Heart right ventricle (tissue), 16 donors: ENCODE results near the gene OR6X1. TPM values are rescaled to one million over a fixed set of nuclear protein-coding genes. Genes with fewer than 3 reads are reported as not detected.

Experiments
- ATAC-seq, 8 donors: fragments of 200-7000 bp; cut with Tn5 transposase; one replicate each; pipeline ENCODE4 v1.9.1; 2020; ENCODE audit warnings: mild to moderate bottlenecking in 8 of 8, moderate library complexity in 8 of 8, moderate number of reproducible peaks in 1 of 8
- DNase-seq, 2 donors: peaks; one replicate each; pipeline ENCODE4 v3.0.0-alpha.2; 2020
- H3K27ac ChIP-seq, 10 donors: fragments of 200-600 bp; sonication (generic) in 2 of 10; one replicate each; pipeline versions ENCODE4 v1.5.0 to v1.8.0; 2020 to 2022; ENCODE audit warnings: mild to moderate bottlenecking in 3 of 10
- H3K27me3 ChIP-seq, 7 donors: fragments of 200-600 bp; one replicate each; pipeline ENCODE4 v1.8.0; 2021 to 2022; ENCODE audit warnings: mild to moderate bottlenecking in 2 of 7
- H3K36me3 ChIP-seq, 9 donors: fragments of 200-600 bp; sonication (generic) in 1 of 9; one replicate each; pipeline versions ENCODE4 v1.5.0 to v1.8.0; 2020 to 2022; ENCODE audit warnings: mild to moderate bottlenecking in 2 of 9
- H3K4me1 ChIP-seq, 9 donors: fragments of 200-600 bp; sonication (generic) in 1 of 9; one replicate each; pipeline versions ENCODE4 v1.5.0 to v1.8.0; 2020 to 2022; ENCODE audit warnings: mild to moderate bottlenecking in 4 of 9
- H3K4me3 ChIP-seq, 10 donors: fragments of 200-600 bp; sonication (generic) in 2 of 10; one replicate each; pipeline versions ENCODE4 v1.5.0 to v1.8.0; 2020 to 2022; ENCODE audit warnings: mild to moderate bottlenecking in 7 of 10, moderate library complexity in 2 of 10
- H3K9me3 ChIP-seq, 11 donors: fragments of 200-600 bp in 10 of 11; sonication (generic) in 2 of 11; one replicate each; pipeline versions ENCODE4 v1.5.0 to v1.8.0; 2013 to 2022; ENCODE audit warnings: mild to moderate bottlenecking in 2 of 11, control low read depth in 1 of 11, moderate library complexity in 1 of 11
- CTCF ChIP-seq, 9 donors: fragments of 200-600 bp; sonication (generic) in 2 of 9; IDR thresholded peaks; one replicate each; pipeline versions ENCODE4 v1.5.0 to v1.8.0; 2021 to 2022; ENCODE audit warnings: antibody characterized with exemption in 9 of 9, mild to moderate bottlenecking in 5 of 9, moderate library complexity in 1 of 9
- WGBS, 2 donors: extraction: QIAGEN DNeasy Blood & Tissue Kit; methylation state at CpG; one replicate each; pipeline ENCODE4 v1.1.7; 2013; ENCODE audit warnings: inconsistent platforms in 1 of 2; 5-methylcytosine and 5-hydroxymethylcytosine counted together
- intact Hi-C, 10 donors: fragments of 100-400 bp; cut with DNase I; formaldehyde crosslinking; loops; one replicate each; pipeline versions ENCODE4 v1.11.1 to v1.14.2; 2022
- polyA plus RNA-seq, 2 donors: library from polyadenylated mRNA; stranded (reverse); fragments of 200-250 nt; gene quantifications; one replicate each; pipeline ENCODE4 v1.2.3, GENCODE V29; 2013
- total RNA-seq, 10 donors: library from RNA; stranded (reverse); fragmentation: NEBNext Ultra II Directional in 3 of 10; extraction: Animal tissue kit (Norgen Biotek cat#: 25700) in 3 of 10; gene quantifications; one replicate each; pipeline versions ENCODE4 v1.2.1 to v1.2.4, GENCODE V29; 2021 to 2023
- donor health status: Arrhythmogenic right ventricular cardiomyopathy.
- donor health status: ischemic (EF 13 %, LVEDD 7.1; RV severe dilation, severe dysfunction).
- donor health status: healthy with polysubstance abuse.
- donor health status: DM: no; HTN: yes; CAD: no.
- donor health status: DM: no; HTN: no; CAD: no.
- donor health status: ischemic (EF 25% LVEDD 6.9; RV normal size, moderate dysfunction).
- donor health status: ischemic (EF 25% LVEDD 5.7; RV mildly dilated, moderate dysfunction).
- donor health status: healthy.
- donor health status: DM: yes; HTN: yes; CAD: no.
- donor health status: Ischemic cardiomyopathy.
- donor health status: ischemic (EF 35%, LVEDD 5.7; RV mildly dilated, moderate dysfunction).
- donor health status: nonischemic (EF 11% LVEDD 7.7; RV severe dilation, severe dysfunction).
- donor health status: DM: yes; HTN: yes; CAD: no.
- donor health status: PGD.
- donor health status: ischemic (EF 29% LVEDD 5.4; RV normal size, mild dysfunction).
- donor health status: nonischemic (EF 23%, LVEDD 6.1; RV moderate dilation, normal function).

The OR6X1 gene
- total and polyA plus RNA-seq, 12 donors: not detected

DNA sequence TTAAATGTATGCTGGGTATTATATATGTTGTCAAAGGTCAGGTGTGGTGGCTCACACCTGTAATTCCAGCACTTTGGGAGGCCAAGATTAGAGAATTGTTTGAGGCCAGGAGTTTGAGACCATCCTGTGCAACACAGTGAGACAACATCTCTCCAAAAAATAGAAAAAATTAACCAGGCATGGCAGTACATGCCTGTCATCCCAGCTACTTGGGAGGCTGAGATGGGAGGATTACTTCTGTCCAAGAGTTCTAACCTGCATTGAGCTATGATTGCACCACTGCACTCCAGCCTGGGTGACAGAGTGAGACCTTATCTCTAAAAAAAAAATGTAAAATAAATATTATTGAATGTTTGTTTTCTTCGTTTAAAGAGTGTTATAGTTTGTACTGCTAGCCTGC, 11.3 kb upstream of the OR6X1 start:
- Histone ChIP-seq H3K27me3 (no peaks in the 10 kb centered on the region), H3K27ac (no peak overlapping the region), H3K4me1 (no peaks in the 10 kb centered on the region), H3K36me3 (no peaks in the 10 kb centered on the region), H3K9me3 (peaks cover 0 to 25% (median 7%) of the 10 kb centered on the region in 11 donors), H3K4me3 (no peak overlapping the region)
- intact Hi-C loops: no loop called here
- TF ChIP-seq CTCF (IDR thresholded peaks at IDR 0.05): no peak
- ATAC-seq (no peak), DNase-seq (no peak)
- 51 to 53% methylated on average over 1 of the region's 1 CpG for WGBS, 2 donors

DNA sequence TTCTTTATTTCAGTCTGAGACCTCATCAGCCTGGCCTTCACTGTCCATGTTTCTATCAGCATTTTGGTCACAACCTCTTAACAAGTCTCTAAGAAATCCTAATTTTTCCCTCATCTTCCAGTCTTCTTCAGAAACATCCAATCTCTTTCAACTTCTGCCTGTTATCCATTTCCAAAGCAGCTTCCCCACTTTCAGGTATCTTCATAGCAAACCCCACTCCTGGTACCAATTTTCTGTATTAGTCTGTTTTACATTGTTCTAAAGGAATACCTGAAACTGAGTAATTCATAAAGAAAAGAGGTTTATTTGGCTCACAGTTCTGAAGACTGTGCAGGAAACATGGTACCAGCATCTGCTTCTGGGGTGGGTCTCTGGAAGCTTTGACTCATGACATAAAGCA, 8.1 kb upstream of the OR6X1 start:
- Histone ChIP-seq H3K4me1 (no peaks in the 10 kb centered on the region), H3K27ac (no peak overlapping the region), H3K4me3 (no peak overlapping the region), H3K27me3 (peaks cover 0 to 5% (median 0%) of the 10 kb centered on the region in 7 donors), H3K36me3 (no peaks in the 10 kb centered on the region), H3K9me3 (peaks cover 0 to 25% (median 7%) of the 10 kb centered on the region in 11 donors)
- ATAC-seq (no peak), DNase-seq (no peak)
- TF ChIP-seq CTCF (IDR thresholded peaks at IDR 0.05): no peak
- intact Hi-C loops: no loop called here

GRCh38 chr11:123760894-123761293, 6.6 kb upstream of the OR6X1 start:
- Histone ChIP-seq H3K9me3 (peaks cover 0 to 25% (median 7%) of the 10 kb centered on the region in 11 donors), H3K4me3 (no peak overlapping the region), H3K27me3 (peaks cover 0 to 7% (median 0%) of the 10 kb centered on the region in 7 donors), H3K4me1 (no peaks in the 10 kb centered on the region), H3K36me3 (no peaks in the 10 kb centered on the region), H3K27ac (no peak overlapping the region)
- intact Hi-C loops: no loop called here
- ATAC-seq (no peak), DNase-seq (no peak)
- WGBS, 2 donors: 91 to 92% methylated on average over 1 of the region's 1 CpG
- no peak for TF ChIP-seq CTCF (IDR thresholded peaks at IDR 0.05)

GRCh38 chr11:123757976-123758375, 3.7 kb upstream of the OR6X1 start:
- Histone ChIP-seq H3K27ac (no peak overlapping the region), H3K4me3 (no peak overlapping the region), H3K27me3 (peaks cover 0 to 7% (median 0%) of the 10 kb centered on the region in 7 donors), H3K9me3 (peaks cover 0 to 18% (median 7%) of the 10 kb centered on the region in 11 donors), H3K4me1 (no peaks in the 10 kb centered on the region), H3K36me3 (no peaks in the 10 kb centered on the region)
- no peak for ATAC-seq
- intact Hi-C loops: no loop called here
- DNase-seq: no peak
- WGBS, 2 donors: 73 to 74% methylated on average over 3 of the region's 3 CpGs
- TF ChIP-seq CTCF (IDR thresholded peaks at IDR 0.05): no peak
